H9 (cell line): ENCODE data around the gene GRM5. TPM values are rescaled to one million over a fixed set of nuclear protein-coding genes. Genes with fewer than 3 reads are reported as not detected.
"Not testable (repeated sequence)": the region's sequence is repeated elsewhere in the genome, so short reads cannot be mapped to it uniquely, and the experiment has no call there.

Experiments
- DNase-seq: peaks from one replicate; pipeline ENCODE4 v3.0.0-alpha.2; 2017
- H2AFZ ChIP-seq: one replicate; pipeline ENCODE4 v1.6.1; 2013; ENCODE audit warnings: mild to moderate bottlenecking, low read length, control low read depth, moderate library complexity
- H2AK5ac ChIP-seq: 2 replicates; pipeline ENCODE4 v1.6.1; 2013; ENCODE audit warnings: low read length, control low read depth, mixed read lengths; ENCODE audit not compliant: insufficient read length
- H2BK120ac ChIP-seq: one replicate; pipeline ENCODE4 v1.6.1; 2013; ENCODE audit warnings: low read depth, mild to moderate bottlenecking, low read length, control low read depth, inconsistent platforms; ENCODE audit not compliant: poor library complexity, severe bottlenecking
- H2BK12ac ChIP-seq: 2 replicates; pipeline ENCODE4 v1.6.1; 2013; ENCODE audit warnings: low read length, control low read depth, mixed read lengths, low read depth; ENCODE audit not compliant: insufficient read length
- H2BK15ac ChIP-seq: 2 replicates; pipeline ENCODE4 v1.6.1; 2013; ENCODE audit warnings: low read depth, low read length, control low read depth
- H2BK20ac ChIP-seq: one replicate; pipeline ENCODE4 v1.6.1; 2013; ENCODE audit warnings: low read depth, mild to moderate bottlenecking, low read length, control low read depth, inconsistent platforms; ENCODE audit not compliant: poor library complexity, severe bottlenecking
- H2BK5ac ChIP-seq: 2 replicates; pipeline ENCODE4 v1.6.1; 2013; ENCODE audit warnings: low read length, control low read depth, mixed read lengths; ENCODE audit not compliant: insufficient read length
- H3K14ac ChIP-seq: 2 replicates; pipeline ENCODE4 v1.6.1; 2013; ENCODE audit warnings: low read length, control low read depth; ENCODE audit not compliant: insufficient read depth
- H3K18ac ChIP-seq: 2 replicates; pipeline ENCODE4 v1.6.1; 2013; ENCODE audit warnings: low read depth, mild to moderate bottlenecking, mixed read lengths, low read length, control low read depth; ENCODE audit not compliant: insufficient read length
- H3K23ac ChIP-seq: 2 replicates; pipeline ENCODE4 v1.6.1; 2013; ENCODE audit warnings: low read length, control low read depth, mixed read lengths, low read depth; ENCODE audit not compliant: insufficient read length
- H3K23me2 ChIP-seq: 2 replicates; pipeline ENCODE4 v1.6.1; 2013; ENCODE audit warnings: low read depth, mild to moderate bottlenecking, mixed read lengths, low read length, control low read depth; ENCODE audit not compliant: insufficient read length, poor library complexity, severe bottlenecking
- H3K27ac ChIP-seq: 2 replicates; pipeline ENCODE4 v1.5.1; 2013; ENCODE audit warnings: low read length, control low read depth, mixed read lengths, low read depth; ENCODE audit not compliant: insufficient read length
- H3K27me3 ChIP-seq: 2 replicates; pipeline ENCODE4 v1.6.1; 2013; ENCODE audit warnings: low read length, control low read depth, inconsistent platforms; ENCODE audit not compliant: insufficient read depth
- H3K4ac ChIP-seq: 2 replicates; pipeline ENCODE4 v1.6.1; 2013; ENCODE audit warnings: low read depth, mild to moderate bottlenecking, control low read depth, inconsistent platforms, low read length, moderate library complexity
- H3K4me1 ChIP-seq: 2 replicates; pipeline ENCODE4 v1.6.1; 2013; ENCODE audit warnings: low read length, control low read depth, inconsistent platforms; ENCODE audit not compliant: insufficient read depth
- H3K4me2 ChIP-seq: 2 replicates; pipeline ENCODE4 v1.6.1; 2013; ENCODE audit warnings: low read length, control low read depth, mixed read lengths; ENCODE audit not compliant: insufficient read length, insufficient read depth
- H3K56ac ChIP-seq: 2 replicates; pipeline ENCODE4 v1.6.1; 2013; ENCODE audit warnings: low read depth, mild to moderate bottlenecking, mixed read lengths, low read length, control low read depth; ENCODE audit not compliant: insufficient read length
- H3K79me1 ChIP-seq: 2 replicates; pipeline ENCODE4 v1.6.1; 2013; ENCODE audit warnings: low read depth, mild to moderate bottlenecking, moderate library complexity, low read length, control low read depth, inconsistent platforms; ENCODE audit not compliant: insufficient read depth, poor library complexity, severe bottlenecking
- H3K79me2 ChIP-seq: 2 replicates; pipeline ENCODE4 v1.6.1; 2013; ENCODE audit warnings: low read length, control low read depth, inconsistent platforms; ENCODE audit not compliant: insufficient read depth
- H3K9ac ChIP-seq: 2 replicates; pipeline ENCODE4 v1.6.1; 2013; ENCODE audit warnings: low read length, control low read depth, mixed read lengths; ENCODE audit not compliant: insufficient read length; ENCODE audit errors: extremely low read depth
- H3K9me3 ChIP-seq: one replicate; pipeline ENCODE4 v1.6.1; 2013; ENCODE audit warnings: low read depth, low read length, inconsistent platforms; ENCODE audit not compliant: control insufficient read depth
- H3T11ph ChIP-seq: one replicate; pipeline ENCODE4 v1.6.1; 2013; ENCODE audit warnings: mild to moderate bottlenecking, low read length, control low read depth, inconsistent platforms
- H4K20me1 ChIP-seq: one replicate; pipeline ENCODE4 v1.6.1; 2013; ENCODE audit not compliant: control insufficient read depth, insufficient read length, insufficient read depth
- H4K5ac ChIP-seq: 2 replicates; pipeline ENCODE4 v1.6.1; 2013; ENCODE audit warnings: low read depth, mild to moderate bottlenecking, mixed read lengths, low read length, control low read depth; ENCODE audit not compliant: insufficient read length
- H4K8ac ChIP-seq: replicated peaks from 2 replicates; pipeline ENCODE4 v1.6.1; 2013; ENCODE audit warnings: low read length, control low read depth, mixed read lengths, low read depth; ENCODE audit not compliant: insufficient read length
- H4K91ac ChIP-seq: 2 replicates; pipeline ENCODE4 v1.6.1; 2013; ENCODE audit warnings: low read depth, mild to moderate bottlenecking, moderate library complexity, mixed read lengths, low read length, control low read depth; ENCODE audit not compliant: insufficient read length
- H3K27ac Mint-ChIP-seq, 3 experiments: 2 replicates in 2 of 3; 3 replicates in 1 of 3; pipeline ENCODE4 v1.8.0; 2020 to 2021; ENCODE audit warnings: mixed read lengths in 3 of 3, mild to moderate bottlenecking in 1 of 3, moderate library complexity in 1 of 3
- H3K27me3 Mint-ChIP-seq: 2 replicates; pipeline ENCODE4 v1.8.0; 2021; ENCODE audit warnings: low read depth, mild to moderate bottlenecking, moderate library complexity, mixed read lengths
- H3K36me3 Mint-ChIP-seq, 3 experiments: 2 replicates in 2 of 3; 3 replicates in 1 of 3; pipeline ENCODE4 v1.8.0; 2020 to 2021; ENCODE audit warnings: low read depth in 3 of 3, mixed read lengths in 3 of 3; ENCODE audit not compliant: insufficient read depth in 1 of 3
- H3K4me1 Mint-ChIP-seq, 2 experiments: 2 replicates each; pipeline ENCODE4 v1.8.0; 2020; ENCODE audit warnings: mixed read lengths in 2 of 2
- H3K4me3 Mint-ChIP-seq, 2 experiments: 2 replicates in 1 of 2; 3 replicates in 1 of 2; pipeline ENCODE4 v1.8.0; 2020 to 2021; ENCODE audit warnings: mild to moderate bottlenecking in 2 of 2, mixed read lengths in 2 of 2, moderate library complexity in 1 of 2
- H3K9me3 Mint-ChIP-seq, 2 experiments: 2 replicates in 1 of 2; 3 replicates in 1 of 2; pipeline ENCODE4 v1.8.0; 2020; ENCODE audit warnings: mild to moderate bottlenecking in 2 of 2, mixed read lengths in 2 of 2, moderate library complexity in 1 of 2
- CTCF ChIP-seq: fragments of 200-600 bp; sonication (generic); conservative IDR thresholded peaks from 3 replicates; pipeline ENCODE4 v1.8.0; 2021; ENCODE audit warnings: antibody characterized with exemption, mild to moderate bottlenecking
- WGBS: extraction: QIAGEN DNeasy Blood & Tissue Kit; methylation state at CpG from one replicate; pipeline ENCODE4 v1.1.7; 2013; ENCODE audit warnings: missing lambda C conversion rate, low lambda C conversion rate, mixed read lengths; ENCODE audit not compliant: insufficient read length; ENCODE audit errors: extremely low coverage; 5-methylcytosine and 5-hydroxymethylcytosine counted together
- total RNA-seq: library from RNA; stranded (reverse); gene quantifications from 2 replicates; pipeline ENCODE4 v1.2.1, GENCODE V29; 2021

The GRM5 gene
- total RNA-seq, 1 experiment from 2014 or later, result not detected

- H3K14ac ChIP-seq, result no peak overlapping the region
- Mint-ChIP-seq H3K27ac (no peak overlapping the region), H3K4me3 (no peak overlapping the region), H3K9me3 (peaks cover 22 to 34% of the 10 kb centered on the region in 2 experiments), H3K36me3 (peaks cover 5 to 28% (median 8%) of the 10 kb centered on the region in 3 experiments), H3K4me1 (peaks cover 0 to 2% of the 10 kb centered on the region in 2 experiments; a peak in 2 of 4 replicates), H3K27me3 (no peaks in the 10 kb centered on the region; the same call in 1 of the 2 replicates)
- no peak overlapping the region for H3K27ac ChIP-seq
- no peak overlapping the region for H3K4ac ChIP-seq
- H3K4me1 ChIP-seq, result no peaks in the 10 kb centered on the region
- no peak overlapping the region for H3K56ac ChIP-seq
- no peak overlapping the region for H4K5ac ChIP-seq
- no peaks in the 10 kb centered on the region for H3K79me2 ChIP-seq
- no peak overlapping the region for H2AK5ac ChIP-seq
- H2BK120ac ChIP-seq, result no peak overlapping the region
- H2BK5ac ChIP-seq, result no peak overlapping the region
- WGBS, result no CpG with 5 or more reads among the region's 3 CpGs
- peak; percentile 43 for DNase-seq
- no peaks in the 10 kb centered on the region for H3K9me3 ChIP-seq
- H3K4me2 ChIP-seq, result no peak overlapping the region
- H4K8ac ChIP-seq, result no peak overlapping the region
- no peak overlapping the region for H2BK12ac ChIP-seq
- no peak overlapping the region for H2BK15ac ChIP-seq
- H2AFZ ChIP-seq, result no peak overlapping the region
- no peak overlapping the region for H3T11ph ChIP-seq
- no peak overlapping the region for H3K9ac ChIP-seq
- no peaks in the 10 kb centered on the region for H3K79me1 ChIP-seq
- no peaks in the 10 kb centered on the region for H3K27me3 ChIP-seq
- peak; percentile 82 for TF ChIP-seq CTCF
- no peak overlapping the region for H3K23ac ChIP-seq
- no peak overlapping the region for H4K91ac ChIP-seq
- no peak overlapping the region for H2BK20ac ChIP-seq
- H3K18ac ChIP-seq, result no peak overlapping the region
- H4K20me1 ChIP-seq, result no peaks in the 10 kb centered on the region
- H3K23me2 ChIP-seq, result no peaks in the 10 kb centered on the region
Observed at GRCh38 chr11:88886796-88887195, 179.0 kb downstream of the GRM5 start.

- not testable (repeated sequence) for H2BK15ac ChIP-seq
Observed at GRCh38 chr11:88882800-88883199, 183.0 kb downstream of the GRM5 start.

More at GRCh38 chr11:88882800-88883199, 183.0 kb downstream of the GRM5 start:
- H3K4me1 ChIP-seq, H3K56ac ChIP-seq, H3K14ac ChIP-seq, H3K27me3 Mint-ChIP-seq, H2AK5ac ChIP-seq, H2BK20ac ChIP-seq, H3K23me2 ChIP-seq, H3K23ac ChIP-seq, H3K79me2 ChIP-seq, H3K4me1 Mint-ChIP-seq, H4K8ac ChIP-seq, H2BK120ac ChIP-seq, H3K4me3 Mint-ChIP-seq, H3K4me2 ChIP-seq, H2BK5ac ChIP-seq, H3K79me1 ChIP-seq, H3K18ac ChIP-seq, H2BK12ac ChIP-seq, DNase-seq, H4K91ac ChIP-seq, H4K20me1 ChIP-seq, H3K27ac ChIP-seq, H3K9me3 ChIP-seq, H3T11ph ChIP-seq, H3K27ac Mint-ChIP-seq, H3K4ac ChIP-seq, H2AFZ ChIP-seq, H4K5ac ChIP-seq, H3K9ac ChIP-seq, H3K27me3 ChIP-seq: not testable (repeated sequence)
- peaks cover 18 to 25% of the 10 kb centered on the region in 2 experiments for H3K9me3 Mint-ChIP-seq
- no CpG with 5 or more reads among the region's 3 CpGs for WGBS
- peaks cover 2 to 23% (median 5%) of the 10 kb centered on the region in 3 experiments; a peak in 6 of 7 replicates for H3K36me3 Mint-ChIP-seq
